KG1 (cell line): ENCODE results near the gene NADK.

Source experiments
- DNase-seq: peaks from one replicate; lab custom pipeline; 2025; lab: John Stamatoyannopoulos, UW

NADK gene

GRCh38 chr1:1786836-1787605 is 8.8 kb upstream of the NADK start:
- DNase-seq, result no peak

GRCh38 chr1:1785666-1786065 is 7.4 kb upstream of the NADK start:
- no peak for DNase-seq

GRCh38 chr1:1784933-1785332 is 6.7 kb upstream of the NADK start:
- DNase-seq, result no peak

- DNase-seq, result no peak
Observed at GRCh38 chr1:1783320-1783719, 5.0 kb upstream of the NADK start.

GRCh38 chr1:1782399-1783221 is 4.3 kb upstream of the NADK start:
- no peak for DNase-seq

- no peak for DNase-seq
Observed at GRCh38 chr1:1781526-1781903, 3.2 kb upstream of the NADK start.

GRCh38 chr1:1780598-1781525 is 2.6 kb upstream of the NADK start:
- no peak for DNase-seq

- DNase-seq, result peak; percentile 58
Observed at GRCh38 chr1:1779691-1780597, 1.7 kb upstream of the NADK start.

- DNase-seq, result no peak
Observed at GRCh38 chr1:1779320-1779675, 1.0 kb upstream of the NADK start.

- DNase-seq, result peak; percentile 18
Observed at GRCh38 chr1:1778663-1779319, 521 bp upstream of the NADK start.

- DNase-seq, result peak; percentile 9
Observed at GRCh38 chr1:1777583-1777899, 729 bp downstream of the NADK start.

GRCh38 chr1:1776672-1777582 is 1.3 kb downstream of the NADK start:
- no peak for DNase-seq

- no peak for DNase-seq
Observed at GRCh38 chr1:1775327-1776226, 2.7 kb downstream of the NADK start.

GRCh38 chr1:1773874-1774273 is 4.4 kb downstream of the NADK start:
- DNase-seq, result no peak

- no peak for DNase-seq
Observed at GRCh38 chr1:1771096-1771495, 7.2 kb downstream of the NADK start.

GRCh38 chr1:1770102-1770501 is 8.2 kb downstream of the NADK start:
- no peak for DNase-seq

GRCh38 chr1:1768249-1768992 is 9.8 kb downstream of the NADK start:
- no peak for DNase-seq

GRCh38 chr1:1764876-1765470 is 13.3 kb downstream of the NADK start:
- DNase-seq, result no peak
